ENCODE results near the gene TIMP2.

GRCh38 chr17:78818932-78819331 is 106.3 kb downstream of the TIMP2 start:
- TF ChIP-seq EZH2phosphoT487 (IDR thresholded peaks at IDR 0.05; ENCODE audit: insufficient read depth, low read depth): no peak
- no peak for TF ChIP-seq EZH2 (IDR thresholded peaks at IDR 0.05; ENCODE audit: insufficient read depth, poor library complexity, severe bottlenecking)

Data from GM23248 (cell line).